HG03280 (cell line): ENCODE results near the gene KLC4.
"Not testable (repeated sequence)": the region's sequence is repeated elsewhere in the genome, so short reads cannot be mapped to it uniquely, and the experiment has no call there.

Experiments
- ATAC-seq: cut with Tn5 transposase; IDR thresholded peaks from one replicate; pipeline ENCODE4 v1.9.1; 2021; ENCODE audit warnings: mild to moderate bottlenecking, moderate library complexity; ENCODE audit not compliant: unreplicated experiment

Gene KLC4

DNA sequence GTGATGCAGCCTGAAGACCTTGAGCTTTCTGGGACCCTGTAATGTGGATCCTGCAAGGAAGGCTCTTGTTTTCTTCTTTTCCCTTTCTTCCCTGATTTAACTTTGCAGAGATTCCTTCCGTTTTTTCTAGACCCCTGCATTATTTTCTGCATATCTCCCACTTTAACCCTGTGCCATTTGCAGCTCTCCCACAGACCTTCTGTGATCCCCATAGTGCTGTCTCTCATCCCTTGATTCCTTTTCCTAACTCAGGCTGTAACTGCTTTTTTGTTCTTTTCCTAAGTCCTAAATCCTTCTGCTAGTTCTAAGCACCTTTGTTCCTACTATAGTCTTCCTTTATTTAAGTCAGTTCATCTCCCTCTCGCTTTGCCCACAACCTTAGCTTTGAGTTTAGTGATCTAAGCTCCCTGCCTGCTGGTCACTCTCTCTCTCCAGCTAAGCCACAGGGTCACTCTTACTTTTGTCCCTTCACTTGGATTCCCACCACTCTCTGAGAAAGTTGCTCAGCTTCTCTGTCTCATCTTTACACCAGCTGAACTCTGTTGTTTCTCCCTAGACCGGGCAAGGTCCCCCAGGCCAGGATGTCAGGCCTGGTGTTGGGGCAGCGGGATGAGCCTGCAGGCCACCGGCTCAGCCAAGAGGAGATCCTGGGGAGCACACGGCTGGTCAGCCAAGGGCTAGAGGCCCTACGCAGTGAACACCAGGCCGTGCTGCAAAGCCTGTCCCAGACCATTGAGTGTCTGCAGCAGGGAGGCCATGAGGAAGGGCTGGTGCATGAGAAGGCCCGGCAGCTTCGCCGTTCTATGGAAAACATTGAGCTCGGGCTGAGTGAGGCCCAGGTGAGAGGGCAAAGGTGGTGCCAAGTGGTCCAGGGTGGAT lies 1.6 kb downstream of the KLC4 start:
- no peak for ATAC-seq

DNA sequence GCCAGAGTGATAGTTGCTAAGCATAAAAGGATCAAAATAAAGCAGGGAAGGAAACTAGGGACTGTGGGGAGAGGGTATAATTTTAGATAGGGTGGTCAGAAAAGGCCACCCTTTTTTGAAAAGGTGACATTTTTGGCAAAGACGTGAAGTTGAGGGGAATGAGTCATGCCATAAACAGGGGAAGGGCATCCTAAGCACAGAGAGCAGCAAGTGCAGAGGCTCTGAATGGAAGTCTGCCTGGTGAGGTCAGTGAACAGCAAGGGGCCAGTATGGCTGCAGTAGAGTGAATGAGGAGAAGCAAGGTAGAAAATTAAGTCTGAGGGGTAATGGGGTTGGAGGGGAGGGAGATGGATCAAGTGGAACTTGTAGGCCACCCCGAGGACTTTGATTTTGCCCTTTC lies 2.4 kb downstream of the KLC4 start:
- ATAC-seq, result no peak

DNA sequence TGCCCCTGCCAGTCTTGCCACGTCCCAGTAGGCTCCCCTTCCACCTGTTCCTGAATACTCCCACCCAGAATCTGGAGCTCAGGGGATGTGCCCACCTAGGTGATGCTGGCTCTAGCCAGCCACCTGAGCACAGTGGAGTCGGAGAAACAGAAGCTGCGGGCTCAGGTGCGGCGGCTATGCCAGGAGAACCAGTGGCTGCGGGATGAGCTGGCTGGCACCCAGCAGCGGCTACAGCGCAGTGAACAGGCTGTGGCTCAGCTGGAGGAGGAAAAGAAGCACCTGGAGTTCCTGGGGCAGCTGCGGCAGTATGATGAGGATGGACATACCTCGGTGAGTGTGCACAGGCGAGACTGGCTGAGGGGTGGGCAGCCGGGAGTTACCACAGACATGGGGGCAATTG lies 3.4 kb downstream of the KLC4 start:
- no peak for ATAC-seq

DNA sequence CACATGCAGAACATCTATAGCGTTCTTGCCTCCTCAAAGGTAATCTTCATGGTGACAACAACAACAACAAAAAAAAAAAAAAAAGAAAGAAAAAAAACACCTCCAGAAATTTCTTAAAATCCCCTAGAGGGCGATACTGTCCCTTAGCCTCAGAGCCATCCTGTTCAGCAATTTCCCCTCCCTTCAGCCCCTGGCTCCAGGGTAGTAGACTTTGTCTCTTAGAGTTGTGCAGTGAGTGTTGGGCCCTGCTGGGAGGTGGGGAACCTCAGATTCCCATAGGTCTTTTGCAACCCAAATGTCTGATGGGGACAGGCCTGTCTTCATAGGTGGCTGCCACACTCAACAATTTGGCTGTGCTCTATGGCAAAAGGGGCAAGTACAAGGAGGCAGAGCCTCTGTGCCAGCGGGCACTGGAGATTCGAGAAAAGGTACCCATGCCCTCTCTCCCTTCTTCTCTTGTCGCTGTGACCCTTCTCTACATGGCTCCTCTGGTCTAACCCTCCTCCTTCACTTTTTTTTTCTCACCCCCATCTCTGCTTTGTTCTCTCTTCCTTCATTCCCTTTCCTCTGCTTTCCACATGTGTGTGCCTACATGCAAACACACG lies 10.7 kb downstream of the KLC4 start:
- ATAC-seq, result no peak

DNA sequence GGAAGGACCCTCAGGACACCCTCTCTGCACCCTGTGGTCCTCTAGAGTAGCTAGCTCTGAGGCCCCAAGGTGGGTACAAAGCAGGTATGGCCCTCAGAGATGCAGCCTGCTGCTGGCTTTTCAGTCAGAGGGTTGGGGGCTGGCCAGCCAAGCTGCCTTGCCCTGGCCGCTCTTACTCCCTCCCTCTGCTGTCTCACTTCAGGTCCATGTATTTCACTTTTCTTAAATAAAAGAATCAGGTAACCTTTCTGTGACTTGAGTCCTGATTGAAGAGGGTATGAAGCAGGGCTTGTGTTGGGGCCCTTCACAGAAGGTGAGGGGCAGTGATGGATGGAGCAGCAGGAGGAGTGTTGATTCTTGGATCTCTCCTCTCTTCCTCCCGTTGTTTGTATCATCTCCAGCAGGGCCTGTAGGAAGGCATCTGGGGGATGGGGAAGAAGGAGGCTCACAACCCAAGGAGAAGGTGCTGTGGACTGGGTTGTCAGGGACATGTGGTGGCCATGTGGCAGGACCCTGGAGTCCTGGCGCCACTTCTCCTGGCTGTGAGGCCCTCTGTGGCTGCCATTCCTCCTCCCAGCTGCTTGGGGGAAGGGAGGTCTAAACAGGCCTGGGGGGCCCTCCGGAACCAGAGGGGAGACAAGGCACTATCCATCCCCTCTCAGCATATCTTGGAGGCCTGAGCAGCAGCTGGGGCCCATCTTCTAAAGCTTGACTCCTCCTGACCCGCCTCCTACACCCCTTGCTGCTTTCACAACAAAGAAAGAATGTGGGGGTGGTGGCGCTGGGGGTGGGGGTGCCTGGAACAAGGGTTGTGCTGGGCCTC lies 15.6 kb downstream of the KLC4 start:
- ATAC-seq, result no peak

DNA sequence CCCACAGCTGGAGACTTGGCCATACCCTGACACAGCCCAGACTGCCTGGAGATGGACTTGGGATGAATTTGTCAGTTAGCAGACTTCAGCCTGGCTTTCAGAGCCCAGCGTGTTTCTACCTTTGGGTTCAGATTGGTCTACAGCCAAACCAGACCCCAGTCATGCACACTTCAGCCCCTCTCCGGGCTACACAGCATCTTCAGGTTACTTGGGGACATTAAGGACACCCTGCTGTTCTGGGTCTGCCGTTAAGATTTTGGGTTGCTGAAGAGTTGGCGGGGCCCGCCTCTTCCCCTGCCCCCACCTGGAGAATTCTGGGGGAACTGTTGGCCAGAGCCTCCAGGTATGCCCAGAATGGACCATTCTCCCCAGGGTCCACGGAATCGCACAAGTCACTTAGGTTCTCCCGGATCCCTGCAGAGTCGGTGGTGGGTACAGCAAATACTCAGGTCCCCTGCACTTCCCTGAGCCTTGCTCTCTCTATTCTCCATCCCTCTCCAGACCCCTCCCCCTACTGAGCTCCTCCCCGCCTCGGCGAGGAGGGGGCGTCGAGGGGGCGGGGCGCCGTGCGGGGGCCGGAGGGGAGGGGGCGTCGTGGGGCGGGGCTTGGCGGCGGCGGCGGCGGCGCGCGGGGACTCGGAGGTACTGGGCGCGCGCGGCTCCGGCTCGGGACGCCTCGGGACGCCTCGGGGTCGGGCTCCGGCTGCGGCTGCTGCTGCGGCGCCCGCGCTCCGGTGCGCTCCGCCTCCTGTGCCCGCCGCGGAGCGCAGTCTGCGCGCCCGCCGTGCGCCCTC lies 16.4 kb downstream of the KLC4 start, which contains the start of gene PTK7:
Gene PTK7 (plus strand): TSS at position 645 of the 794 bp plus-strand sequence. CDS start 175 bp downstream, outside the sequence.
- no peak for ATAC-seq

DNA sequence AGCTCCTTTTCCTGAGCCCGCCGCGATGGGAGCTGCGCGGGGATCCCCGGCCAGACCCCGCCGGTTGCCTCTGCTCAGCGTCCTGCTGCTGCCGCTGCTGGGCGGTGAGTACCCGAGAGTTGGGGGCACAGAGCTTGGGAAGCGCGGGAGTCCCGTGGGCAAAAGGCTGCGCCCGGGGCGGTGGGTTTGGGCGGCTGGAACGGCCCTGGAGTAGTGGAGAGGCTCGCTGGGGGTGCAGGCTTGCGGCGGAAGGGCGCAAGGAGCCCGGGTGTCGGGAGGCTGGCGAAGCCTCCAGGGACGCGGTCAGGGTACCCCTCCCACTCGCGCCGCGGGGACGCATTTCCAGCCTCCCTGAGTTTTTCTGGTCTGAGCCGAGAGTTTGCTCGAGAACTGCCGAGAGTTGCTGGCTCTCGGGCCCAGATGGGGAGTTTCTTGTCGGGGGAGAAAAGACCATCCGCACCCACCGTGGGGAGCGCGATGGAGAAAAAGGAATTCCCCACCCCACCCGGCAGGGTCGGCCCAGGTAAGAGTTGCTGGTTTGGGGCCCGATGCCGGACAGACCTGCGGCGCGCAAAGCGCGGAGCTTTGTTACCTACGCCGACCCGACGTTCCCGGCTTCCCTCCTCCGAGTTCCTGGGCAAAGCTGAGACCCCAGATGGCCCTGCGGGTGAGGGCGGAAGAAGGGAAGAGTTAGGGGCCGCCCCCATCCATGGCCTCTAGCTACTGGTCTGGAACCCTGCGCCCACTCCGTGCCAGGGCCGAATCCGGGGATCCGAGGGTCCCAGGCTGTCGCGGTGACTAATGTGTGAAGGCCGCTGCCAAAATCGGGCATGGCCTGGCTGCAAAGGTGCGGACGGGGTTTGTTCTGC lies 17.3 kb downstream of the KLC4 start:
- no peak for ATAC-seq

DNA sequence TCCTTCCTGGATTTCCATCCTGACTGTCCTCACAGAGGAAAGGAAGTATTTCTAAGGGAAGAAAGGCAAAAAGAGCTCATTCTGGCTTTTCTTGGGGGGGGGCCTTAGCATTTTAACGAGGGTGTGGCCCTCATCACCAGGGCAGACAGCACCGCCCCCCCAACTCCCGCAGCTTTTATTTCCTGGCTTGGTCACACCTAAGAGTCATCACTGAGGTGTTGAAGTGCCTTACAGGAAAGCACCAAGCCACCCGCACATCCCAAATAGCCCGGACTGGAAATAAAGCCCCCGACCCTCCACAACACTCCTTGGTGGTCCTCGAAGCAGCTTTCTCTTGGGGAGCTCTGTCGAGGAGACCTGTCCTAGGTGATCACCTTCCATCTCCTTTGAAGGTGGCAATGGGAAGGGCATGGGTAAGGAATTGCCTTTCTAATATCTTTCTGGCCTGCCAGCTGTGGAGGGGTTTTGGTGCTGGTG lies 17.9 kb downstream of the KLC4 start:
- ATAC-seq, result no peak

DNA sequence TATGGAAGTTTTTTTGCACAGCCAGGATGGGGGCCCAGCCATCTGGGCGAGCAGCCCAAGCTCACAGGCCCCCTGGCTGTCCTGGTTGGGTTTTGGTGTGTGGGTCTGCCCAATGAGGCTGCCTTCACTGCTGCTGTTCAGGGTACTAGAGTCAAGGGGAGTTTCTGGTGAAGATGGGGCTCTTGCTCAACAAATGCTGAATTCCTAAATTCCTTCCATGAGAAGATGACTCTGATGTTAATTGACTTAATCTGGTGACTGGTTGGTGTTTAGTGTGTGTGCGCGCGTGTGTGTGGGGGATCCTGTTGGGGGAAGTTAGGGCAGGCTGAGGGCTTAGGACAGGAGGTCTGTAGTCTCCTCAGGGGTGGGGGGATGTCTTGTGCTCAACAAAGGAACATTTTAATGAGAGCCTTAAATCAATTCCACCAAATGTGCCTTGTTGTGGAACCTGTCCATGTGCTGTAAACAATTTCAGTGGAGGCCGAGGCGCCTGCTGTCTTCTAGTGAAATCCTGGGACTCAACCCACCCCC lies 18.6 kb downstream of the KLC4 start:
- no peak for ATAC-seq

DNA sequence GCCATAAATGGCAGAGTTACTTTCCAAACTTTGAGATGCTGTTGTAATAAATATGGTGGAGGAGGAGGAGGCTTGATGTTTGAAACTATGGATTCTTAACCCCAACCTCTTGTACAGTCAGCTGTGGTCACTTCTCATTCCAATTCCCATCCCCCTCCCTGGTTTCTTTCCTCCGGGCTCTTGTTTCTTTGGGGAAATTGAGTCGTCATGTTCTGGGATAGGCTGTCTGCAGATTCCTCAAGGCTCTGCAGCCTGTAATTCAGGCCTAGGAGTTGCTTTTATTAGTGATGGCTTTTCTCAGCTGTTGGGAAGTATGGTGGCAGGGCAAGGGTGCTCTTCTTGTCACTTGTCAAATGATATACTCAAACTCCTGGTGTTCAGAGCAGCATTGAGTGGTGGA lies 19.3 kb downstream of the KLC4 start:
- ATAC-seq, result no peak

DNA sequence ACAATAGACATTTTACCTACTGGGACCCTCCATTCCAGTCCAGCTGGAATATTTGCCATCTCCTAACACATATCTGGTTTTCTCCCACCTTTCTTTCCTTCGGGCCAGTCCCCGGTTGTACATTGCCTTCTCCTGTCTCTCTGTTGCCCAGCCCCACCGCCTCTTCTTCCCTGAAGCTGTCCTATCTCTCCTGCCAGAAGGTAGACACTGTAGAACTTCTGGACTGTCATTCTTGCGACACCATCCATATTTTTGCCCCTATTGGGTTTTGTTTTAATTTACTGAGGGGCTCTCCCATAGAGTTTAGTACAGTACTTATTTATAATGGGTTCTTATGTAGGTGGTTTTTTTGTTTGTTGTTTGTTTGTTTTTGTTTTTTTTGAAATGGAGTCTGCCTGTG lies 21.6 kb downstream of the KLC4 start:
- ATAC-seq, result no peak

DNA sequence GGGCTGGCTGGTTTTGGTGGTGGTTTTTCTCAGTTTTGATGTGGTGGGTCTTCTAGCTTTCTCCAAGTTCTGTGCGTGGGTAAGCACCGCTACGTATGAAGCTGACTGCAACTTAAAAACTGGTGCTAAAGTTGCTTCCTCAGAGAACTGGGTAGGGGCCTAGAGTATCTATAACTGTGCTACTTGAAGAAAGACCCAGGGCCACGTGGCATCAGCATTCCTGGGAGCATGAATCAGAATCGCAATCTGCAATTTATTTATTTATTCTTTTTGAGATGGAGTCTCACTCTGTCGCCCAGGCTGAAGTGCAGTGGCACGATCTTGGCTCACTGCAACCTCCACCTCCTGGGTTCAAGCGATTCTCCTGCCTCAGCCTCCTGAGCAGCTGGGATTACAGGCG lies 22.5 kb downstream of the KLC4 start:
- ATAC-seq, result not testable (repeated sequence)

DNA sequence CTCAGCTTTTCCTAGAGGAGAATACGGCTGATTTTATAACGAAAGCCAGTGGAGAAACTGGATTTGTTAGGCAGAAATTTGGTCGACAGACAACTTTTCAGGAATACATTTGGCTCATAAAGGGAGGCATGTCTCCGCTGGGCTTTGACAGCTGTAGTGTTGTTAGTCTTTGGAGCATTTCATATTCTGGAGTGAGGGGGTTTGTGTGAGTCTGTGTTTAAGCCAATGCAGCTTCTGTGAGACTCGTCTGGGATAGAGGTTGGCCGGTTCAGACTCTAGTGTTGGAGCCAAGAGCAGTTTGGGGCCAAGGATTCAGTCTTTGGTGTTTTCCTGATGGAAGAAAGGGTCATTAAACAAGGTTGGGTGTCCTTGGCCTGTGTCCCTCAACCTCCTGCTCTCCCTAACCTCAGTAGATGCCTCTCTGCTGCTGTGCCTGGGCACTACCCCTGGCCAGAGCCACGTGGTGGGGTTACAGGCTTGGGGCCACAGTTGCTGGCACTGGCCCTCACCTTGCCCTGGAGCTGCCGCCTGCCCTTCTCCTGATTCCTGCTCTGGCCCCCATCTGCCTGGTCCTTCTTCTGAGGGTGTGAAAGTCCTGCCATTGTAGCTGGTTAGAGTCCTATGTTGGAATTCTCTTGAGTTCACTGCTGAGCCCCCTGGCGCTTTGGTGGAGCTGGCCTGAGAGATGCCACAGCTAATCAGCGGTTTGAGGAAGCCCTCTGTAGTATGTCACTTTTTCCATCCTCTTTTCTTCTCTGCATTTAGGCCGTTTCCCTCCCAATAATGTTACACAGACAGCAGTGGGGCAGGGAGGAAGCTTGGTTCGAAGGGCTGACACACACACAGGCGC lies 23.6 kb downstream of the KLC4 start:
- no peak for ATAC-seq

DNA sequence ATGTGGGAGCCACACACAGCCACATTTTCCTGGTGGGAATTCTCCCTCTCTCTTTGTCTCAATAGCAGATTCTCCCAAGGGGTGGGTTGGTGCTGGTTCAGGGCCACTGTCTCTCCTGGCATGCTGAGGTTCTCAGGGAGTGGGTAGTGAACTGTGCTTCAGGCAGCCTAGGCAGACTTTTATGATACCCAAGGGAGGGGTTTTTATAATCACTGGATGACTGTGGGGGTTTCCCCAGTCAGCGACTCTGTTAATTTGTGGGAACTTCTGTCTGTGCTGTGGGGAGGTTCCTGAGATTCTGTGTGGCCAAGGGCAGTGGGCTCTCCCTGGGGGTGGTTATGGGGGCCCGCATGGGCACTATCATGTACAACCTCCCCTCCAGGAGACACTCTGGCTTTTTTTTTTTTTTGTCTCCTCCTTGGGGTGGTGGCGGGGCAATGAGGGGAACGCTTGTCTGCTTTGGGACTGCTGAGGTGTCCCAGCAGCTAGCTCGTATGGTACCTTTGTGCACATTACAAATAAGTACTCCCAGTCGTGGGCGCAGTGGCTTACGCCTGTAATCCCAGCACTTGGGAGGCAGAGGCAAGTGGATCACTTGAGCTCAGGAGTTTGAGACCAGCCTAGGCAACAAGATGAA lies 26.7 kb downstream of the KLC4 start:
- no peak for ATAC-seq

DNA sequence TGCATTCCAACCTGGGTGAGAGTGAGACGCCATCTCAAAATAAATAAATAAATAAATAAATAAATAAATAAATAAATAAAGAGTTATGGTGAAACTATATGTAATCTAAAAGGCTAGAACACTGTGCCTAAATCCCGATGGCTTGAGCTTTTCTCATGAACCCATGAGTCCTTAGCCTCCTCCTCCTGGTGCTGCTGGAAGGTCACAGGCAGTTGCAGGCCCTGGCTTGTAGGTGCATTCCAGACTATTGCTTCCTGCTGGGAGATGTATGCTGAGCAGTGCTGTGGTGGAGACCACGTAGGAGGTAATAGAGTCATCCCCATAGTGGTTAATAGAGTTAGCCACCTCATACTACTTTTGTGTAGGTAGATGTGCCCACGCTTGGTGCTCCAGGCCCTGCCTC lies 29.2 kb downstream of the KLC4 start:
- no peak for ATAC-seq

DNA sequence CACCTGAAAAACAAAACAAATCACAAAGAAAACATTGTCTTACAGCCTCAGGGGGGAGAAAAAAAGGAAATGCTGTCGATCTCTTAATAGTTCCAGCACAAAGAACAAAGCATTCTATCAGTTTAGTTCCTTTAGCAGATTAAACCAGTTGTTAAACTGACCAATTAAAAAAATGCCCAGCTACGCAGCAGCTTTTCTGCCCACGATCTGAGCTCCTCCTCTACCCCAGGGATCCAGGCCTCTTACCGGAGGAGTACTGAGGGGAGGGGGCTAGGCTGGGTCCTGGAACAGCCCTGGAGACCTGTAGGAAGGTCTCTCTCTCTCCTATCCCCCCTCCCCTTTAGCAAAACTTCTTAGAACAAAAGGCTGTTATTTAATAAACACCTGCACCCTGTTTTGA lies 30.0 kb downstream of the KLC4 start:
- no peak for ATAC-seq

DNA sequence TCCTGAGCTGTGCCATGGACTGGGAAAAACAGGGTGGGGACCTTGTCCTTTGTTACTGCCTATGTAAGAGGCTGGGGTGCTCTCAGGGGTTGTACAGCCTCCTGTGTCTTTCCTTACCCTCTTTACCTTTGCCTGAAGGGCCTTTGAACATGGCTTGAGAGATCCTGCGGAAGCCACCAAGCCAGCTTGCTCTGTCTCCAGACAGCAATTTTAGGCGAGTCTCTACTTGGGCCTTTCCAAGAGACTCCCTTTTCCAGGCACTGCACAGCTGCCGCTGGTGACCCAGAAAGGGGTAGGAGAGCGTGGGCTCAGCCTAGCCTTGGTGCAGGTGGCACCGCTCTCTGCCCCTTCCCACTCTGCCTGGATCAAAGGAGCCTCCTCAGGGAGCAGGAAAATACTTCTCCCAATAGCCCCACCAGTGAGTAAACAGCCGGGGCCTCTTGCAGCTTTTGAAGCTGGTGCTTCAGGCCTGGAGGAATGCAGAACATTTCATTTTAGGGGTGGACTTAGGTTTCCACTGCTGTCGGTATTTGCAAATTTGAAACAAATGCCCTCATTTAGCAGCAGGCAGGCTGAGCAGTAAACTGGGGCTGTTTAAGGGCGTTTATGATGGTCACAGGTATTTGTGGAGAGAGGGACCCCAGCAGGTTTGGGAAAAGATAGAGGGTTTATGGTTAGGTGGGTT lies 30.6 kb downstream of the KLC4 start:
- ATAC-seq, result no peak
